Ureter (tissue), 1 donor: ENCODE results near the gene UCN2. TPM values are rescaled to one million over a fixed set of nuclear protein-coding genes. Genes with fewer than 3 reads are reported as not detected.

Source experiments
- DNase-seq: peaks from one replicate; pipeline ENCODE4 v3.0.0-alpha.2; 2020; ENCODE audit warnings: low spot score
- total RNA-seq: library from RNA; stranded (reverse); gene quantifications from one replicate; pipeline ENCODE4 v1.2.4, GENCODE V29; 2023
- donor health status: DM: yes; HTN: yes; CAD: no.

Gene UCN2
- total RNA-seq, 1 donor from 2014 or later: 1.5 TPM

- DNase-seq: no peak
Measured at GRCh38 chr3:48591436-48591835, 27.9 kb upstream of the UCN2 start.

DNA sequence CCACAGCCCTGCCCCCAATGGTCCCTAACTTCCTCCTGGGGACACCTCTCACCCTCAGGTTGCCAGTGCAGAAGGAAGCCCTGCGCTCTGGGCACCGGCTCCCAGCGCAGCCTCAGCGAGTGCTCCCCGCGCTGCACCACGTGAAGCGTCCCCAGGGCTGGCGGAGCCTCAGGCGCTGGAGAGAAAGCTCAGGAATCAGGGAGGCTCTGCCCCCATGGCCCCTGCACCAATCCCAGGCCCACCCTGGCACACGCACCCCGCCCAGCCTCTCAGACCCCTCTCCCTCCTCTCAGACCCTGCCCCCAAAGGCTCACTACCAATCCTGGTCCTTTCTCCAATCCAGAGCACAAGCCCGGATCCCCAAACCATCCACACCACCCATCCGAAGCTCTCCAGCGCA is 24.6 kb upstream of the UCN2 start:
- no peak for DNase-seq

DNA sequence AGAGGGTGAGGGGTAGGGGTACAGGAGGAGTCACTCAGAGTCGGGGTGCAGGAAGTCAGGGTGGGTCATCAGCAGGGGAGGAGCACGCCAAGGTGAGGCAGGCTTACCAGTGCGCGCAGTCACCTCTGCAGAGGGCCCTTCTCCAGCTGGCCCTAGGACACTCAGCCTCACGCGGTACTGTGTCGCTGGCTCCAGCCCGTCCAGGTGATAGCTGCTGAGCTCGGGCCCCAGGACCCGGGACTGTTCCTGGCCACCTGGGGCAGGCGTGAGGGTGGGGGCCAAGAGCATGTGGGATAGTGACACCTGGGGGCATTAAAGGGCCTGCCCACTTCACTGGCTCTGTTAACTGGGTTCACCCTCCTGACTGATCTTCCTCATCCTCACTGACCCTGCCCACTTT is 24.1 kb upstream of the UCN2 start:
- DNase-seq: no peak

- no peak for DNase-seq
Measured at GRCh38 chr3:48585411-48585810, 21.8 kb upstream of the UCN2 start.

GRCh38 chr3:48584836-48585235 is 21.3 kb upstream of the UCN2 start:
- DNase-seq: no peak

DNA sequence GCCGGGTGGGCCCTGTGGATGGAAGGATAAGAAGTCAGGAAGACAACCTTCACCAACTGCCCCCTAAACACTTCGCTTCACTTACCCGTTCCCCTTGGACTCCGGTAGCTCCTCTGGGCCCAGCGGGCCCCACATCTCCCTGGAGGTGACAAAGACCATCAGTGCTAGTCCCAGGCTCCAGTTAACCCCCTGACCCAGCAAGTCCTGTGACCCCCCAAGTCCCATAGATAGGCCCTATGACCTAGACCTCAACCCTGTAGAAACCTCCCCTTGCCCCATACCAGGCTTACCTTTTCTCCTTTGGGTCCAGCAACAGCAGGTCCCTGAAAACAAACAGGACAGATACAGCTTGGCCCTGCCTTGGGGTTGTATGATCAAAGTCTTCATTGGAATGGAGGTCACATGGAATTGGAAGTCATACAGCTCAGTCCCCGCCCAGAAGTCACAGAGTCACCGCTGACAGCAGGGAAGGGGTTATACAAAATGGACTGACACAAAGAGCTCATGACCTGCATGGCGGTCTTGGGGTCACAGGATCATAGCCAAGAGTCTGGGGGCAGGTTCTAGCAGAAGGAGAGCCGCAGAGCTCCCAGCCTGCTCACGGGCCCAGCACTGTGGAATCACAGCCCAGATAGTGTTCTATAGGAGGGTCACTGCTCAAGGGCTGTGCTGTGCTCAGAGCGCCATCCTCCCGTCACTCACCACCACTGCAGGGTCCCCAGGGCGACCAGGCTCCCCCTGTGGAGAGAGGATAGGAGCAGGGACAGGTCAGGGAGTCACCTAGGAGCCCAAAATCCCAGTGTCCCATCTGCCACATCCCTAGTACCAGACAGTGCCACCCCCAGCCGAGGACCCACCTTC is 18.3 kb upstream of the UCN2 start:
- DNase-seq: no peak

GRCh38 chr3:48576647-48577046 is 13.1 kb upstream of the UCN2 start:
- no peak for DNase-seq

- DNase-seq: no peak
Measured at GRCh38 chr3:48575366-48575765, 11.8 kb upstream of the UCN2 start.

DNA sequence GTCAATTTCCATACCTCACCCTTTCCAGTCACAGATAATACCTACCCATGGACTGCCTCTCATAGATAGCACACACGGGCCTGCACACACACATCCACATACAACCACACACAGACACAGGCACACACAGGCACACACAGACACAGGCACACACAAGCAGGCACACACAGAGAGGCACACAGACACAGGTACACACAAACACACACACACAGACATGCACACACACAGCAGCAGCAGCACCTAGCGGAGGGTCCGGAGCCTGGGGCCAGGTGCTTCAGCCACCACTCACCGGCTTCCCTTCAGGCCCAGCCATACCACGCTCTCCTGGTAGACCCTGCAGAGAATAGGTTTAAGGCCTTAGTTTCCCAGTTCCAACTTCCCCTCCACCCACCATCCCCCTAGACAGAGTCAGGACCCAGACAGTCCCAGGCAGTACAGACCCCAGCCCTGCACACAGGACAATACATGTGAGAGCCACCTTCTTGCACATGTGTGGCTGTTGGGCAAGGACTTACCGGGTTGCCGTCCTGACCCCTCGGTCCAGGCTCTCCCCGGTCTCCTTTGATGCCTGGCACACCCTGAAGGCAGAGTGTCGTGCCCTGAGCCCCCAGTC is 10.5 kb upstream of the UCN2 start:
- no peak for DNase-seq

DNA sequence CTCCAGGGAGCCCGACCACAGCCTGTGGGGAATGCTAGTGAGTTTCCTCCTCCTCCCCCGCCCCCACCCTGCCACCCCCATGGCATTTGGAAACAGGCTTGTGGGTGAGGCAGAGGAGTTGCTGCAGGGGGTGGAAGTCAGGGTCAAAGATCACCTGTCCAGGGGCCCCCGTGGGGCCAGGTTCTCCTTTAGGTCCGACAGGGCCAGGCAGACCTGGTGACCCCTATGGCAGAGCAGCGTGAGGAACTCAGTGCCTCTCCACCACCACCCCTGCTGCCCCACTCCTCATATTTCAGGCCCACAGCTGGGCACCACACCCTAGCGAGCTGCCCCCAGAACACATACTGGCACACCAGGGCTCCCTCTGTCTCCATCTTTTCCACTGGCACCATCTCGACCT is 8.9 kb upstream of the UCN2 start:
- no peak for DNase-seq

DNA sequence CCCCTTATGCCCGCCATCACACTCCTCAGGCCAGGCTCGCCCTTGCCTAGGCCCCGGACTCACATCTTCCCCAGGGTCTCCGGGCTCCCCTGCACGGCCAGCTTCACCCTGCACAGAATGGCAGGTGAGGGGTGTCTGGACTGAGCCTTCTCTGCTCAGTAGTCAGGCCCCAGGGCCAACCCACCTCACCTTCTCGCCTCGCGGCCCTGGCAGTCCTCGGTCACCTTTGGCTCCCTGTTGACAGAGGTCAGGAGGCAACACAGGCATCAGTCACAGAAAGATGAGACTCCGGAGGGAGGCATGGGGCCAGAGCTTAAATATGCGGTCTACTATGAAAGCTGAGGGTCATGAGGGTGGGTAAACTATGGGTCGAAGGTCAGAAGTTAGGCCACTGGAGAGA is 8.4 kb upstream of the UCN2 start:
- DNase-seq: no peak

DNA sequence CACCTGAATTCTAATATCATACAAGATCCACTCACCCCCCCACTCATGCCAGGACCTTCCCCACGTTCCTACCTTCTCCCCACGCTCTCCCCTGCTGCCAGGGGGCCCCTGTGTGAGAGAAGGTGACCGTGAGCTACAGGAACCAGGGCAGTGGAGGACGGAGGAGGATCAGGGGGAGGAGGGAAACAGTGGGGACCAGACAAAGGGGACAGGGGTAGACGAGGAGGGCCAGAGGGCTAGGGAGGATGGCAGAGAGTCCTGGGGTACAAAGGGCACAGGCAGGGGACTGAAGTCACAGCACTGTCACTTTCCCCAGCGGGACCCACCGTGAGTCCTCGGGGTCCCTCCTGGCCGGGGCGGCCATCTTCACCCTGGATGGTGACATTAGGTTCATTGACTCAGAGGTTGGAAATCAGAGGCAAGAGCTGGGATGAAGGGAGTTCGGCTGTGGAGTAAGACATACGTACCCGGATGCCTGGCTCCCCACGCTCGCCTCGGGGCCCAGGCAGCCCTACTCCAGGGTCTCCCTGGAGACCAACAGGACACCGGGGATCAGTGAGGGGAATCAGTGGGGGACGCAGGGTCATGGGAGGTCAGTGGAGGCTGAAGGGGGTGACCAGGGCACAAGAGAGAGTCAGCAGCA is 6.3 kb upstream of the UCN2 start:
- no peak for DNase-seq

DNA sequence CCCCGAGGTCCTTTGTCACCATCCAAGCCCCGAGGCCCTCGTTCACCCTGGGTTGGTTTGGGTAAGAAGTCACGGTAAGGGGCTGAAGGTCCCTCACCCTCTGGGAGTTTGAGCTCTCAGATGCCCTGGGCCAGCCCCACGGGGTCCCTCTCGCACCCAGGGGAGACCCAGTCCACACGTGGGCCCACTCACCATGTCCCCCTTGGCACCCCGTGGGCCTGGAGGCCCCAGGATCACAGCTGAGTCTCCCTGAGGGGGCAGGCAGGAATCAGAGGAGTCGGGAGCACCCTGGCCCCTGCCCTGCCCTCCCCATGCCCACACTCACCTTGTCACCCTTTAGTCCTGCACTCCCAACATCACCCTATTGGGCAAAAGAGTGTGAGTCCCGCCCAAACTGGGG is 5.8 kb upstream of the UCN2 start:
- no peak for DNase-seq

DNA sequence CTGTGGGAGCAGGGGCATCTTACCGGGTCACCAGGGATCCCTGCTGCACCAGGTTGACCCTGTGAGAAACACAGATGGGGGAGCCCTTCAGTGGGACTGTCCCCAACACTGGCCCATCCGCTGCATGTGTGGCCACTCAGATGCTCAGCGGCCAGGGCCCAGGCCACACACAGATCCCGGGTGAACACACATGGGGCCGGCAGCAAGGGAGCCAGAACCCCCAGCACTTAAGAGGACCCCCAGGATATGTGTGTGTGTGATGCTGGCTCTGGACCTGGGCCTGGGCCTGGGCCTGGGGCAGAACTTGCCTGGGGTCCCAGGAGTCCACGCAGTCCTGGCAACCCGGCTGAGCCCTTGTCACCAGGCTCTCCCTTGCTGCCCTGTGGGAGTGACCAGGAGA is 4.9 kb upstream of the UCN2 start:
- no peak for DNase-seq

DNA sequence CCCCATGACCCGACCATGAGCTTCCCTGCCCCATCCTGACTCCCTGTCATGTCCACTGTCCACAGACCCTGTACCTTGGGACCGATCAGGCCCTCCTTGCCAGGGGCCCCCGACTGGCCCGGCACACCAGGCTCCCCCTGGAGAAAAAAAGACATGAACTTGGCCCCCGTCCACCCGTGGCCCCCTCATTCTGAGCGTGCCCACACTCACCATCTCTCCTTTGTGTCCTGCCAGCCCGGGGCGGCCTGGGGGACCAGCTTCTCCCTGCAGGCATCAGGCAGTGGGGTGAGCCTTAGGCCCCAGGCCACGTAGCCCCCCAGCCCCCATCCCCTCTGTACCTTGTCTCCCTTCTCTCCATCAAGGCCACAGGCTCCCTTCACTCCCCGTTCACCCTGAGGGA is 3.9 kb upstream of the UCN2 start:
- no peak for DNase-seq

- no peak for DNase-seq
Measured at GRCh38 chr3:48567090-48567489, 3.5 kb upstream of the UCN2 start.

DNA sequence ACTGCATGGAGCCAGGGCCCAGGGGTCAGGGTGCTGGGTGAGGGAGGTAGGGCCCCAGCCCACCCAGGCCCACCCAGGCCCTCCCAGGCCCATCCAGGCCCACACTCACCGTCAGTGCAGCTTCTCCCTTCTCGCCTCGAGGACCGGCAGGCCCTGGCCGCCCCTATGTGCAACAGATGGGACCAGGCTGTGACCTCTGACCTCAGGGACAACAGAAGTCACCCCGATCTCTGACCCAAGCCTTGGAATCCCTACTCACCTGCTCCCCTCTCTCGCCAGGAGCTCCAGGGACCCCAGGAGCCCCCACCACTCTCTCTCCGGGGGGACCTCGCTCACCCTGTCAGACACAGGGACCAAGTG is 2.8 kb upstream of the UCN2 start:
- DNase-seq: no peak

- no peak for DNase-seq
Measured at GRCh38 chr3:48565591-48566400, 2.2 kb upstream of the UCN2 start.

DNA sequence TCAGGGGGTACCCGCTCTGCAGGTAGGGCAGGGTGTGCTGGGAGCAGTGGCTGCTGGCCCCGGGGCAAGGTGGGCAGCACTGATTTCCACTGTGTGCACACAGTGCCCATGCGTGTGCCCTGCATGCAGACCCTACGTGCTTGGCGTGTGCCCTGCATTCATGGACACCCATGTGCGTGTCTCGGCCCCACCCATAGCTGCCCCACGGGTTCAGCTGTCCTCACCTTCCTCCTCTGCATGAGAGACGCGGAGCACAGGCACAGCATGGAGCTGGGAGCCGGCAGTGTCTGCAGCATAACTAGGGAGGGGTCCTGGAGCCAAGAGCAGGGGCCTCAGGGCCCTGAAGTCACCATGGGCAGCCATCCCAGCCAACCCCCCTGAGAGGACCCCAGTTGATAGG is 1.6 kb upstream of the UCN2 start:
- no peak for DNase-seq

GRCh38 chr3:48564667-48565066 is 1.1 kb upstream of the UCN2 start:
- DNase-seq: no peak

GRCh38 chr3:48564022-48564421 is 441 bp upstream of the UCN2 start:
- DNase-seq: no peak

DNA sequence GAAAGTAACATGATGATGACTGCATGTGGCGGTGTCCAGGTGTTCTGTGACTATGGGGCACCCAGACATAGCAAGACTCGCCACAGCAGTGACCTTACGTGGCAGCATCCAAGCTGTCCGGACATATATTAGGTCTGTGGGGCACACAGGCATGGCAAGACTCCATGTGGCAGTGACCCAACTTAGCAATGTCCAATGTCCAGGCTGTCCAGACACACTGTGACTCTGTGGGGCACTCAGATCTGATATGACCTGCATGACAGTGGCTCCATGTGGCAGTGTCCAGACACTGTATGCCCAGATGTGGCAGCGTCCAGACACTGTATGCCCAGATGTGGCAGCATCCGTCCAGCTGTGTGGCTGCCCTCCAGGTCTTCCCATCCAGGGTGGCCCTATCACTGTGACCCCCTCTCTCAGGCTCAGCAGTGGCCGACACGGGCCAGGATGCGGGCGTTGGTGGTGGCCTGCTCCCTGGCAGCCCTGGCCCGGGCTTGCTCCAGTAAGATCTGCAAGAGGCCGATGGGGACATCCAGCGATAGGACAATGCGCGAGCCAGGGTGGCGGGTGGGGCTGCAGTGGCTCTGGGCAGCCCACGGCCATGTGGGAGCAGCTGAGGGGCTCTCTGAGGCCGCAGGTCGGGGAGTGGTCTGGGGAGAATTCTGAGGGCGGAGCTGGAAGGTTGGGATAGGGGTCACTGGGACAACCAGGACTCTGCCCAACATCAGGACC is 1.1 kb downstream of the UCN2 start:
- no peak for DNase-seq
